Measurements from ENCODE around the gene HS3ST5. TPM values are rescaled to one million over a fixed set of nuclear protein-coding genes. Genes with fewer than 3 reads are reported as not detected.

HS3ST5 gene
- total and polyA plus RNA-seq, 2 donors (not counting 3 experiments of a cell fraction or from before 2014, with no cell fraction given) = not detected

GRCh38 chr6:114287461-114287860 is 55.4 kb downstream of the HS3ST5 start:
- intact Hi-C loops (cut with micrococcal nuclease) = no loop called here
- FAIRE-seq = no peak
- Histone ChIP-seq H3K27ac (ENCODE audit: insufficient read depth, low read depth, low read length) (no peak overlapping the region), H3K9me3 (replicated peaks; ENCODE audit: control insufficient read depth, insufficient read depth, low read length) (no peaks in the 10 kb centered on the region), H2AFZ (ENCODE audit: low read depth, low read length) (no peak overlapping the region), H4K20me1 (replicated peaks; ENCODE audit: control insufficient read depth, extremely low read depth, insufficient read depth, low read length) (no peaks in the 10 kb centered on the region), H3K9ac (replicated peaks; ENCODE audit: extremely low read depth, insufficient read depth, low read length) (no peak overlapping the region), H3K4me2 (ENCODE audit: insufficient read depth, low read length) (no peak overlapping the region), H3K79me2 (ENCODE audit: control insufficient read depth, insufficient read depth, low read length) (no peaks in the 10 kb centered on the region), H3K36me3 (ENCODE audit: control insufficient read depth in 2 of 2, extremely low read depth in 1 of 2, insufficient read depth in 2 of 2, low read length in 2 of 2) (no peaks in the 10 kb centered on the region), H3K4me3 (replicated peaks in 1 of 3; ENCODE audit: insufficient read depth in 1 of 3, low read depth in 1 of 3, low read length in 3 of 3) (no peak overlapping the region), H3K27me3 (ENCODE audit: control insufficient read depth in 2 of 2, insufficient read depth in 2 of 2, low read length in 2 of 2) (no peaks in the 10 kb centered on the region), H3K9me1 (replicated peaks; ENCODE audit: control insufficient read depth, extremely low read depth, insufficient read depth, low read length) (no peaks in the 10 kb centered on the region), H3K4me1 (ENCODE audit: control insufficient read depth, extremely low read depth, insufficient read depth, low read length) (no peaks in the 10 kb centered on the region)
- CTCF ChIA-PET = no interaction called here
- POLR2A ChIA-PET = no interaction called here
- dilution Hi-C loops (cut with MboI; ENCODE audit: extremely low pct_ligation_motif_present, low sequenced_read_pairs) = no loop called here
- BruUV-seq (replicated peaks) = no TSS peak
- TF ChIP-seq GATA2 (IDR thresholded peaks at IDR 0.05; ENCODE audit: insufficient read depth, insufficient read length, low read depth, low read length) (no peak), FOS (IDR thresholded peaks at IDR 0.05; ENCODE audit: borderline replicate concordance, insufficient read depth, low read length) (no peak), MYC (IDR thresholded peaks at IDR 0.05; ENCODE audit: low read depth, low read length) (no peak), EZH2 (IDR thresholded peaks at IDR 0.05; ENCODE audit: borderline replicate concordance, low read depth, low read length, severe bottlenecking) (no peak), JUN (IDR thresholded peaks at IDR 0.05; ENCODE audit: borderline replicate concordance, insufficient read depth, insufficient read length, low read depth) (no peak), MAX (IDR thresholded peaks at IDR 0.05; ENCODE audit: insufficient read depth, insufficient read length) (no peak), POLR2A (IDR thresholded peaks at IDR 0.05; ENCODE audit: low read depth, low read length) (no peak), POLR2AphosphoS5 (IDR thresholded peaks at IDR 0.05; ENCODE audit: insufficient read depth, low read depth, low read length) (no peak), CTCF (IDR thresholded peaks at IDR 0.05; ENCODE audit: extremely low read depth in 1 of 2, insufficient read depth in 1 of 2, low read depth in 1 of 2, low read length in 2 of 2) (no peak)
- no peak for DNase-seq (ENCODE audit: low read depth, low spot score)
